Kidney epithelial cell (primary cell): ENCODE measurements around the gene TMEM171. TPM values are rescaled to one million over a fixed set of nuclear protein-coding genes. Genes with fewer than 3 reads are reported as not detected.

Experiments used
- DNase-seq: peaks from one replicate; pipeline ENCODE4 v3.0.0-alpha.2; 2010; ENCODE audit warnings: low read depth
- H3K27me3 ChIP-seq: 2 replicates; pipeline ENCODE4 v1.6.0; 2011; ENCODE audit warnings: low read length; ENCODE audit not compliant: control insufficient read depth, insufficient read depth
- H3K36me3 ChIP-seq: 2 replicates; pipeline ENCODE4 v1.5.1; 2011; ENCODE audit warnings: low read length; ENCODE audit not compliant: control insufficient read depth, insufficient read depth
- H3K4me3 ChIP-seq: 2 replicates; pipeline ENCODE4 v1.5.1; 2011; ENCODE audit warnings: low read depth, mild to moderate bottlenecking, control low read depth, low read length
- CTCF ChIP-seq: IDR thresholded peaks from 2 replicates; pipeline ENCODE4 v1.5.1; 2011; ENCODE audit warnings: mild to moderate bottlenecking, moderate library complexity, low read length, control low read depth, inconsistent platforms; ENCODE audit not compliant: insufficient read depth, poor library complexity, severe bottlenecking
- total RNA-seq: library from RNA; depleted of rRNA; stranded (reverse); fragments of >200 nt; gene quantifications from 2 replicates; pipeline ENCODE4 v1.2.3, GENCODE V29; 2015

TMEM171 gene
- total RNA-seq, 1 donor from 2014 or later: 3.0 TPM

GRCh38 chr5:73122875-73123810 is 2.8 kb downstream of the TMEM171 start:
- Histone ChIP-seq H3K36me3 (no peaks in the 10 kb centered on the region), H3K4me3 (no peak overlapping the region), H3K27me3 (no peaks in the 10 kb centered on the region)
- DNase-seq: no peak
- no peak for TF ChIP-seq CTCF

- H3K27me3 ChIP-seq: no peaks in the 10 kb centered on the region
- no peak for TF ChIP-seq CTCF
- H3K4me3 ChIP-seq: no peak overlapping the region
- DNase-seq: no peak
- no peaks in the 10 kb centered on the region for H3K36me3 ChIP-seq
These were observed 4.9 kb downstream of the TMEM171 start for GRCh38 chr5:73125289-73125688.

GRCh38 chr5:73126381-73126780 is 6.0 kb downstream of the TMEM171 start:
- Histone ChIP-seq H3K4me3 (no peak overlapping the region), H3K36me3 (no peaks in the 10 kb centered on the region), H3K27me3 (no peaks in the 10 kb centered on the region)
- no peak for TF ChIP-seq CTCF
- DNase-seq: no peak

GRCh38 chr5:73126957-73127356 is 6.6 kb downstream of the TMEM171 start:
- DNase-seq: no peak
- Histone ChIP-seq H3K4me3 (no peak overlapping the region), H3K27me3 (no peaks in the 10 kb centered on the region), H3K36me3 (no peaks in the 10 kb centered on the region)
- no peak for TF ChIP-seq CTCF

DNA sequence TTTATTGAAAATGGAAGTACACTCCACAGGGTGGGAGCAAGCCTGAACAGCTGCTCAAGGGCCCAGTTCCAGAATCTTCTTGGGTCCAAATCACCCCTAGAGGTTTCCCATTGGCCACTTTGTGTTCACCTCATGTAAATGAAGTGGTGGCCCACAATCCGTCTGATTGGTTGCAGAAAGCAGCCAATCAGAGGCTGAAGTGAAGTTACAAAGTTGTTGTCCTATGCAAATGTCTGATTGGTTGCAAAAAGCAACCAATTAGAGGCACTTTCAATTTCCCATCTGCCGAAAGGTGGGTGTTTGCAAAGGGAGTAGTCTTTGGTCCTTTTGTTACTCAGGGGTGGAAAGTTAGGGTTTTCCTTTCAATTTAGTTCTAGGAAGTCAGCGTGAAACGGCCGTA is 8.8 kb downstream of the TMEM171 start:
- Histone ChIP-seq H3K36me3 (no peaks in the 10 kb centered on the region), H3K27me3 (no peaks in the 10 kb centered on the region), H3K4me3 (no peak overlapping the region)
- TF ChIP-seq CTCF: no peak
- no peak for DNase-seq
